ENCODE measurements around the gene CAMK1D.

Gene CAMK1D

GRCh38 chr10:12667052-12667451, 317.7 kb downstream of the CAMK1D start:
- no peak for DNase-seq

GRCh38 chr10:12668634-12669033, 319.3 kb downstream of the CAMK1D start:
- no peak for DNase-seq

- DNase-seq: no peak
Observed at GRCh38 chr10:12670004-12670403, 320.7 kb downstream of the CAMK1D start.

- DNase-seq: no peak
Observed at GRCh38 chr10:12675186-12675585, 325.8 kb downstream of the CAMK1D start.

GRCh38 chr10:12679636-12680035, 330.3 kb downstream of the CAMK1D start:
- no peak for DNase-seq

- DNase-seq: no peak
Observed at GRCh38 chr10:12681252-12681651, 331.9 kb downstream of the CAMK1D start.

- no peak for DNase-seq
Observed at GRCh38 chr10:12684784-12685183, 335.4 kb downstream of the CAMK1D start.

- DNase-seq: no peak
Observed at GRCh38 chr10:12685261-12686058, 336.1 kb downstream of the CAMK1D start.

GRCh38 chr10:12687996-12688395, 338.6 kb downstream of the CAMK1D start:
- DNase-seq: no peak

GRCh38 chr10:12689893-12690292, 340.5 kb downstream of the CAMK1D start:
- DNase-seq: no peak

- no peak for DNase-seq
Observed at GRCh38 chr10:12690525-12691126, 341.3 kb downstream of the CAMK1D start.

GRCh38 chr10:12691596-12691995, 342.2 kb downstream of the CAMK1D start:
- no peak for DNase-seq

GRCh38 chr10:12697764-12698163, 348.4 kb downstream of the CAMK1D start:
- no peak for DNase-seq

- DNase-seq: no peak
Observed at GRCh38 chr10:12699258-12699700, 349.9 kb downstream of the CAMK1D start.

- DNase-seq: no peak
Observed at GRCh38 chr10:12699781-12700556, 350.6 kb downstream of the CAMK1D start.

- DNase-seq: no peak
Observed at GRCh38 chr10:12700557-12700874, 351.2 kb downstream of the CAMK1D start.

GRCh38 chr10:12701696-12702095, 352.3 kb downstream of the CAMK1D start:
- no peak for DNase-seq

GRCh38 chr10:12702215-12702770, 352.9 kb downstream of the CAMK1D start:
- no peak for DNase-seq

GRCh38 chr10:12703126-12703525, 353.8 kb downstream of the CAMK1D start:
- DNase-seq: no peak

- no peak for DNase-seq
Observed at GRCh38 chr10:12703813-12704212, 354.5 kb downstream of the CAMK1D start.

GRCh38 chr10:12704488-12704887, 355.1 kb downstream of the CAMK1D start:
- no peak for DNase-seq

- DNase-seq: no peak
Observed at GRCh38 chr10:12705943-12706342, 356.6 kb downstream of the CAMK1D start.

GRCh38 chr10:12707461-12708185, 358.3 kb downstream of the CAMK1D start:
- peak; percentile 71 to 82 for DNase-seq

All from Kasumi-1 (cell line).